Measurements from ENCODE around the gene ARHGEF3. TPM values are rescaled to one million over a fixed set of nuclear protein-coding genes. Genes with fewer than 3 reads are reported as not detected.

Gene ARHGEF3
- total RNA-seq, 1 donor from 2014 or later: 16.5 TPM

- no peak for TF ChIP-seq CTCF (IDR thresholded peaks at IDR 0.05; ENCODE audit: borderline replicate concordance)
- H3K4me1 ChIP-seq: no peaks in the 10 kb centered on the region
- H3K27ac ChIP-seq (replicated peaks): no peak overlapping the region
- no peak for DNase-seq
- H3K27me3 ChIP-seq (ENCODE audit: low read depth): no peaks in the 10 kb centered on the region
- H3K9me3 ChIP-seq (replicated peaks): no peaks in the 10 kb centered on the region
- no peak overlapping the region for H3K4me3 ChIP-seq
- H3K36me3 ChIP-seq: no peaks in the 10 kb centered on the region
- intact Hi-C loops (cut with micrococcal nuclease): no loop called here
Observed at GRCh38 chr3:56691165-56692000, 110.4 kb downstream of the ARHGEF3 start.

DNA sequence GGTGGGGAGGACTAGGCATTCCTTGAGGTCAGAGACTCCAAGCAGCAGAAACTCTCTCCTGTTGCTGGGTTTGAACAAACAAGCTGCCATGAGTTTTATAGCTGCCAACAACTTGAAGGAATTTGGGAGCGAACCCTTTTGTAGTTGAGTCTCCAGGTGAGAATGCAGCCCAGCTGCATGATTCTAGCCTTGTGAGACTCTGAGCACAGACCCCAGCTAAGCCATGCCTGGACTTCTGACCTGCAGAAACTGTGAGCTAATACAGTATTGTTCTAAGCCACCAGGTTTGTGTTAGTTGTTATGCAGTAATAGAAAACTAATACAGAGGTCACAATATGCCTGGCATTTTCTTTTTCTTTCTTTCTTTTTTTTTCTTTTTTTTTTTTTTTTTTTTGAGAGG, 112.4 kb downstream of the ARHGEF3 start:
- no peaks in the 10 kb centered on the region for H3K9me3 ChIP-seq (replicated peaks)
- H3K4me1 ChIP-seq: no peaks in the 10 kb centered on the region
- intact Hi-C loops (cut with micrococcal nuclease): no loop called here
- H3K4me3 ChIP-seq: no peak overlapping the region
- H3K27ac ChIP-seq (replicated peaks): no peak overlapping the region
- no peaks in the 10 kb centered on the region for H3K27me3 ChIP-seq (ENCODE audit: low read depth)
- H3K36me3 ChIP-seq: no peaks in the 10 kb centered on the region
- no peak for TF ChIP-seq CTCF (IDR thresholded peaks at IDR 0.05; ENCODE audit: borderline replicate concordance)
- no peak for DNase-seq

- H3K36me3 ChIP-seq: no peaks in the 10 kb centered on the region
- H3K4me3 ChIP-seq: no peak overlapping the region
- H3K4me1 ChIP-seq: peaks cover 4% of the 10 kb centered on the region
- no peaks in the 10 kb centered on the region for H3K9me3 ChIP-seq (replicated peaks)
- DNase-seq: no peak
- H3K27me3 ChIP-seq (ENCODE audit: low read depth): no peaks in the 10 kb centered on the region
- no peak for TF ChIP-seq CTCF (IDR thresholded peaks at IDR 0.05; ENCODE audit: borderline replicate concordance)
- intact Hi-C loops (cut with micrococcal nuclease): no loop called here
- no peak overlapping the region for H3K27ac ChIP-seq (replicated peaks)
Observed at GRCh38 chr3:56688191-56688590, 113.6 kb downstream of the ARHGEF3 start.

- intact Hi-C loops (cut with micrococcal nuclease): no loop called here
- H3K9me3 ChIP-seq (replicated peaks): no peaks in the 10 kb centered on the region
- no peak for DNase-seq
- H3K4me1 ChIP-seq: peaks cover 39% of the 10 kb centered on the region
- no peak overlapping the region for H3K27ac ChIP-seq (replicated peaks)
- no peaks in the 10 kb centered on the region for H3K36me3 ChIP-seq
- no peak overlapping the region for H3K4me3 ChIP-seq
- no peak for TF ChIP-seq CTCF (IDR thresholded peaks at IDR 0.05; ENCODE audit: borderline replicate concordance)
- no peaks in the 10 kb centered on the region for H3K27me3 ChIP-seq (ENCODE audit: low read depth)
Observed at GRCh38 chr3:56684029-56684428, 117.7 kb downstream of the ARHGEF3 start.

DNA sequence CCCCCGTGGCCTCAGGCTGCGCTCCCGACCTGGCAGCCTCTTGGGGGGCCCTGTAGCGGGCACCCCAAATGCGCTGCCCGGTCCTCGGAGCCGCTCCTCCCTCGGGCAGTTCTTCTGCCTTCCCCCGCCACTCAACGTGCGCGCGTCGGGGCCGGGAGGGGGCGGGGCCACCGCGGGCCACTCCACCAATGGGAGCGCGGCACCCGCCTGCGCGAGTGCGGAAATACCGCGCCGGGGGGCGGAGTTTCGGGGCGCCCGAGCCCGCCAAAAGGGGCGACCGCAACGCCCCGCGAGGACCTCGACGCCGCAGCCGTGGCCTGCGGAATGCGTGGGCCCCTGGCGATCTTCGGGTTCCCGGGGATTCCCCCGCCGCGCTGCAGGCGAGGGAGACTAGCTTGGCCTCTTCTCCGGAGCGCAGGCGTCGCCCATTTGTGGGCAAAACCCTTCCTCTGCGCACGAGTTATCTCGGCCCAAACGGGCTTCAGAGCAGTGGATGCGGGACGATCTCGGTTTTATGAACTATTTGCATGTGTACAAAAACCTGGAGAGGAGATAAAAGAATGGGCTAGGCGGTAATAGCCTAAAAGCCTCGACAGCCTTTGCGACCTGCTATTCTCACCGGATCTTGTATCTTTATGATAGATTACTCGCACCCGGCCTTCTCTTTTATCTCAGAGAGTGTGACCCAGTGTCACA, 118.5 kb downstream of the ARHGEF3 start, which contains the start of gene TASOR:
TASOR (minus strand) TSS at position 144 of the 696 bp plus-strand sequence. CDS start 259 bp downstream, outside the sequence.
- intact Hi-C loops (cut with micrococcal nuclease): no loop called here
- DNase-seq: peak; percentile 86
- Histone ChIP-seq H3K9me3 (replicated peaks) (no peaks in the 10 kb centered on the region), H3K27ac (replicated peaks) (peak within 1 kb of the TSS; percentile 100), H3K27me3 (ENCODE audit: low read depth) (no peaks in the 10 kb centered on the region), H3K4me1 (peaks cover 39% of the 10 kb centered on the region), H3K36me3 (no peaks in the 10 kb centered on the region), H3K4me3 (peak within 1 kb of the TSS; percentile 98)
- no peak for TF ChIP-seq CTCF (IDR thresholded peaks at IDR 0.05; ENCODE audit: borderline replicate concordance)
